DOHH2 (cell line): Measurements from ENCODE around the gene STK17A.
A peak's percentile ranks its signal among the peaks of the same experiment; 100 is the strongest.

Experiments
- H3F3A ChIP-seq: fragments of 200-600 bp; sonication (generic), shearing (Covaris generic); 2 replicates; pipeline ENCODE4 v1.6.0; 2016; ENCODE audit warnings: antibody characterized with exemption, mild to moderate bottlenecking; ENCODE audit not compliant: control insufficient read depth, insufficient read depth
- H3K27ac ChIP-seq: fragments of 200-600 bp; sonication (generic); 2 replicates; pipeline ENCODE4 v1.5.1; 2014; ENCODE audit warnings: low read depth, mild to moderate bottlenecking, low read length, moderate library complexity
- H3K27me3 ChIP-seq: fragments of 200-600 bp; sonication (generic); 2 replicates; pipeline ENCODE4 v1.6.1; 2014; ENCODE audit warnings: mild to moderate bottlenecking, low read length, mixed read lengths; ENCODE audit not compliant: control insufficient read depth
- H3K36me3 ChIP-seq: fragments of 200-600 bp; sonication (generic); 2 replicates; pipeline ENCODE4 v1.6.1; 2014; ENCODE audit warnings: mild to moderate bottlenecking, low read length, moderate library complexity, mixed read lengths; ENCODE audit not compliant: control insufficient read depth
- H3K4me1 ChIP-seq: fragments of 200-600 bp; sonication (generic); 2 replicates; pipeline ENCODE4 v1.6.1; 2014; ENCODE audit warnings: mild to moderate bottlenecking, low read length, mixed read lengths; ENCODE audit not compliant: control insufficient read depth
- H3K4me2 ChIP-seq: fragments of 200-600 bp; sonication (generic); 2 replicates; pipeline ENCODE4 v1.6.0; 2014; ENCODE audit warnings: mild to moderate bottlenecking, low read length, moderate library complexity
- H3K4me3 ChIP-seq: fragments of 200-600 bp; sonication (generic); 2 replicates; pipeline ENCODE4 v1.5.1; 2014; ENCODE audit warnings: mild to moderate bottlenecking, low read length, mixed read lengths
- H3K79me2 ChIP-seq: fragments of 200-600 bp; sonication (generic); 2 replicates; pipeline ENCODE4 v1.6.1; 2014; ENCODE audit warnings: mild to moderate bottlenecking, low read length, mixed read lengths; ENCODE audit not compliant: control insufficient read depth
- H3K9me2 ChIP-seq: fragments of 200-600 bp; sonication (generic); replicated peaks from 2 replicates; pipeline ENCODE4 v1.6.1; 2014; ENCODE audit warnings: mild to moderate bottlenecking, low read length, mixed read lengths; ENCODE audit not compliant: control insufficient read depth
- H3K9me3 ChIP-seq: fragments of 200-600 bp; sonication (generic); 2 replicates; pipeline ENCODE4 v1.6.1; 2014; ENCODE audit warnings: antibody characterized with exemption, low read length, mixed read lengths; ENCODE audit not compliant: control insufficient read depth, insufficient read depth
- H4K20me1 ChIP-seq: fragments of 200-600 bp; sonication (generic); 2 replicates; pipeline ENCODE4 v1.6.0; 2014; ENCODE audit warnings: low read depth, mild to moderate bottlenecking, antibody characterized with exemption, low read length, moderate library complexity; ENCODE audit not compliant: control insufficient read depth, insufficient read depth
- CTCF ChIP-seq: fragments of 200-600 bp; sonication (generic); IDR thresholded peaks from one replicate; pipeline ENCODE4 v1.5.1; 2014; ENCODE audit warnings: antibody characterized with exemption, mild to moderate bottlenecking, low read depth, low read length; ENCODE audit not compliant: poor library complexity, severe bottlenecking
- EZH2phosphoT487 ChIP-seq: fragments of 200-600 bp; sonication (generic); IDR thresholded peaks from 2 replicates; pipeline ENCODE4 v1.6.1; 2017; ENCODE audit warnings: borderline replicate concordance, mild to moderate bottlenecking, antibody characterized with exemption, low read length, moderate library complexity, mixed read lengths

The STK17A gene

DNA sequence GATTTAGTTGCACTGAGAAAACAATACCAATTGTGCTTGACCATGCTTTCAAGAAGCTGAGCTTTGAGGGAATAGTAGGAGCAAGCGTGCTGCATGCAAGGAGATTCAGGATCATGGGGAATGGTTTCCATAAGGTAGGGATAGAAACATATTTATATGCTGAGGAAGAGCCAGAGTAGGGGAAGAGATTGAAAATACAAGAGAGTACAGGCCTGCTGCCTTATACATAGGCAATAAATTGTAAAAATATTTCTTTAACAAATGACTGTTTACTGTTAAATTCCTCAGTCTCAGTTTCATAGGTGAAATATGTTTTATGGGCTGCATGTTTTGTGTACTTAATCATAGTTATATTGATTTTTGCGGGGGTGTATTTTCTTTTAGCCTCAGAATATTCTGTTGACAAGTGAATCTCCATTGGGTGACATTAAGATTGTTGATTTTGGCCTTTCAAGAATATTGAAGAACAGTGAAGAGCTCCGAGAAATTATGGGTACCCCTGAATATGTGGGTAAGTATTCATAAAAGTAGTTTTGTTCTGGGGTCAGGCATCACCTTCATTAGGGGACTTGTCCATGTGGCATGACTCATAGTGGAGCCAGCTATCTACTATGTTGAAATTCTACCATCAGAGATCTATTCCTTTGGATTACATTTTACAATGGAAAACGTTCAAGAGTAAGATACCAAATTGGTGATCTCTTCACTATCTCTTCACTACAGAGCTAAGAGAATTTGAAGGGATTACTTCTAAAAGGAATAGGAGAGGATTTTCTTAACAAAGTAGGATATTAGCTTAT lies 36.5 kb downstream of the STK17A start:
- TF ChIP-seq CTCF (no peak), EZH2phosphoT487 (no peak)
- Histone ChIP-seq H3K79me2 (peaks cover 93% of the 10 kb centered on the region), H3K4me3 (no peak overlapping the region), H3K27ac (no peak overlapping the region), H3K36me3 (peaks cover 91% of the 10 kb centered on the region), H4K20me1 (0 out of 2 replicates have a peak, but pooled peaks cover 5% of the 10 kb centered on the region), H3K4me1 (peaks cover 66% of the 10 kb centered on the region), H3K9me3 (no peaks in the 10 kb centered on the region), H3K4me2 (no peak overlapping the region), H3K27me3 (no peaks in the 10 kb centered on the region), H3K9me2 (no peaks in the 10 kb centered on the region), H3F3A (peaks cover 12% of the 10 kb centered on the region)

DNA sequence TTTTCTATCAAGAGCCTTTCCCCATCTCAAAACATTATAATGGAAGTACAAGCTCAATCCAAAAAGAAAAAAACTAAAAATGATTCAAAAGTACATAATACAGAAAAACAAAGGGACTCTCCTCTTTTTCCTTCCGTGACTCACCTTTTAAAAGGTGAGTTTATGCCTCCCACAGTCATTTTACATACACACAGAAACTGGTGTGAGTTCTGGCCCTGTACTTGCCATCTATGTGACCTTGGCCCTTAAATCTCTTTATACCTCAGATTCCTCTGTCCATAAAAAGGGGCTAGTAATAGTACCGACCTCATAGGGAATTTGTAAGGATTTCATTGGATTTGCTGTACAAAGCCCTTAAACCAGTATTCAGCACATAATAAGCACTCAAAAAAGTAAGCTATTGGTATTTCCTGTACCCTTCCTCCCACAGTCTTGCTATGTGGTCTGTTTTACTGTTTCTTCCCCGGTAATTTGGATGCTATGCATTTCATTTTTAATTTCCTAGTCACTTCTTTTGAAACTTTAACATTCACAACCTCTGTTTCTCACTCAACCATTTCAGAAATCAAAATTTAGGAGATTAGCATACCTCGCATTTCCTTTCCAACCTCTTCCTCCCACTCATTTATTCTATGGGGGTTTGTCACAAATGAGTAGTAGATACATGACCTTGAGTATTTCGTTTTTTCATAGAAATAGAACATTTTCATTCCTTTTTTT lies 39.0 kb downstream of the STK17A start:
- peaks cover 96% of the 10 kb centered on the region for H3K79me2 ChIP-seq
- H3K4me2 ChIP-seq = peak overlapping the region; percentile 41

GRCh38 chr7:43624156-43624555 lies 41.2 kb downstream of the STK17A start:
- Histone ChIP-seq H3F3A (peaks cover 31% of the 10 kb centered on the region), H3K27ac (peak overlapping the region; percentile 70), H3K36me3 (peaks cover 92% of the 10 kb centered on the region), H3K9me3 (no peaks in the 10 kb centered on the region), H3K27me3 (no peaks in the 10 kb centered on the region), H3K4me1 (peaks cover 87% of the 10 kb centered on the region), H3K4me2 (peak overlapping the region; percentile 64), H3K79me2 (peaks cover 94% of the 10 kb centered on the region), H3K4me3 (peak overlapping the region; percentile 44), H4K20me1 (no peaks in the 10 kb centered on the region), H3K9me2 (no peaks in the 10 kb centered on the region)
- TF ChIP-seq CTCF (no peak), EZH2phosphoT487 (no peak)

More for the DNA sequence above, 39.0 kb downstream of the STK17A start:
- peaks cover 32% of the 10 kb centered on the region for H3F3A ChIP-seq
- 0 out of 2 replicates have a peak, but pooled peaks cover 5% of the 10 kb centered on the region for H4K20me1 ChIP-seq
- H3K9me3 ChIP-seq = no peaks in the 10 kb centered on the region
- H3K36me3 ChIP-seq = peaks cover 94% of the 10 kb centered on the region
- peak overlapping the region; percentile 21 for H3K4me3 ChIP-seq
- no peaks in the 10 kb centered on the region for H3K27me3 ChIP-seq
- peaks cover 91% of the 10 kb centered on the region for H3K4me1 ChIP-seq
- TF ChIP-seq EZH2phosphoT487 = no peak
- H3K9me2 ChIP-seq = no peaks in the 10 kb centered on the region
- H3K27ac ChIP-seq = peak overlapping the region; percentile 54
